Ovary (tissue), 9 donors: Measurements from ENCODE around the gene UBE2G2. TPM values are rescaled to one million over a fixed set of nuclear protein-coding genes. Genes with fewer than 3 reads are reported as not detected.

ENCODE experiments used
- DNase-seq, 5 donors: peaks; one replicate each; pipeline ENCODE4 v3.0.0-alpha.2; 2019 to 2020
- H3K27ac ChIP-seq, 2 donors: fragments of 200-600 bp; one replicate each; pipeline versions ENCODE4 v1.5.1 to v1.8.0; 2019 to 2022
- H3K27me3 ChIP-seq: fragments of 200-600 bp; one replicate; pipeline ENCODE4 v1.8.0; 2022
- H3K36me3 ChIP-seq: fragments of 200-600 bp; sonication (generic); one replicate; pipeline ENCODE4 v1.5.1; 2019
- H3K4me1 ChIP-seq: one replicate; pipeline ENCODE4 v1.8.1; 2013; ENCODE audit warnings: mild to moderate bottlenecking, moderate library complexity; ENCODE audit not compliant: insufficient read depth
- H3K4me3 ChIP-seq: fragments of 200-600 bp; sonication (generic); one replicate; pipeline ENCODE4 v1.5.1; 2017
- H3K9me3 ChIP-seq, 2 donors: fragments of 200-600 bp in 1 of 2; sonication (generic) in 1 of 2; one replicate each; pipeline versions ENCODE4 v1.5.1 to v1.8.1; 2013 to 2019; ENCODE audit warnings: mild to moderate bottlenecking in 1 of 2, moderate library complexity in 1 of 2
- EP300 ChIP-seq: sonication (generic); formaldehyde crosslinking; IDR thresholded peaks from one replicate; pipeline ENCODE4 v1.6.1; 2017; ENCODE audit warnings: antibody characterized with exemption
- POLR2A ChIP-seq: fragments of 450-650 bp; IDR thresholded peaks from one replicate; pipeline ENCODE4 v1.6.1; 2017; ENCODE audit warnings: antibody characterized with exemption, mild to moderate bottlenecking, moderate library complexity
- WGBS, 3 donors: extraction: QIAGEN DNeasy Blood & Tissue Kit in 1 of 3; methylation state at CpG; one replicate each; pipeline versions ENCODE4 v1.1.5 to v1.1.7; 2013 to 2017; 5-methylcytosine and 5-hydroxymethylcytosine counted together
- intact Hi-C, 4 donors: fragments of 100-400 bp; cut with DNase I; formaldehyde crosslinking; loops; one replicate each; pipeline versions ENCODE4 v1.11.0 to v1.15.1; 2022 to 2023
- polyA plus RNA-seq, 2 donors: library from polyadenylated mRNA; stranded (reverse); fragments of 200-250 nt in 1 of 2; fragments of 350-450 nt in 1 of 2; fragmentation: Illumina TruSeq in 1 of 2; extraction: RNeasy Lipid Tissue Mini Kit (QIAGEN cat#74804) in 1 of 2; gene quantifications; one replicate each; pipeline ENCODE4 v1.2.3, GENCODE V29; 2013 to 2014
- total RNA-seq, 7 donors: library from RNA; depleted of rRNA in 2 of 7; stranded (reverse); fragments of >200 nt in 2 of 7; fragmentation: NEBNext Ultra II Directional in 3 of 7; extraction: Animal tissue kit (Norgen Biotek cat#: 25700) in 3 of 7; gene quantifications; one replicate each; pipeline versions ENCODE4 v1.1.0 to v1.2.4, GENCODE V29; 2016 to 2023
- TF ChIP-seq, protein P1 (sequence below), 3 donors: fragments of 450-650 bp in 2 of 3; fragments of 200-600 bp in 1 of 3; IDR thresholded peaks; one replicate each; pipeline versions ENCODE4 v1.5.1 to v1.8.0; 2016 to 2022; ENCODE audit warnings: antibody characterized with exemption in 3 of 3, mild to moderate bottlenecking in 1 of 3
- donor health status: DM: no; HTN: no; CAD: no; lungs with moderate emphysema.
- donor health status: DM: no; HTN: no; CAD: no.
- donor health status: Bipolar disorder and iron deficiency.
- donor health status: DM: yes; HTN: yes; CAD: no.
- donor health status: DM: no; HTN: no; CAD: no.
- donor health status: DM: yes; HTN: yes; CAD: no.

The UBE2G2 gene
- total and polyA plus RNA-seq, 9 donors, result 31.3 to 84.9 (median 66.9) TPM

DNA sequence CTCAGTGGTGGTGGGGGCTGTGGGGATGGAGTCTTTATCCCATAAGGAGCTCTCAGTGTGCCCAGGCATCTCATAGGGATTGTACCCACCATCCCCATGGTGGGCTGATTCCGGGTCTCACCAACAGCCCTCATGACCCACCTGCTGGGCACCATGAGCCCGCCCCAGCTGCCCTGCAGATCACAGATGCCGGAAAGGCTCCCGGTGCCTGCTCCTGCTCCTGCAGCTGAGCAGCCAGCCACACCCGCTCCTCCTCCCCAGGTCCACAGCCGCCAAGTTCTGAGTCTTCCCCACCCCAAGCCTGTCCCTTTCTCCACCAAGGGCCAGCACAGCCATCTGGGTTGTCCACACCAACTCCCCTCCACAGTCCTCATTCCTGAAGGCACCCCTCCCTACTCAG, 74.8 kb downstream of the UBE2G2 start:
- no peak for DNase-seq
- TF ChIP-seq EP300 (no peak), POLR2A (no peak)
- TF ChIP-seq, protein P1, sequence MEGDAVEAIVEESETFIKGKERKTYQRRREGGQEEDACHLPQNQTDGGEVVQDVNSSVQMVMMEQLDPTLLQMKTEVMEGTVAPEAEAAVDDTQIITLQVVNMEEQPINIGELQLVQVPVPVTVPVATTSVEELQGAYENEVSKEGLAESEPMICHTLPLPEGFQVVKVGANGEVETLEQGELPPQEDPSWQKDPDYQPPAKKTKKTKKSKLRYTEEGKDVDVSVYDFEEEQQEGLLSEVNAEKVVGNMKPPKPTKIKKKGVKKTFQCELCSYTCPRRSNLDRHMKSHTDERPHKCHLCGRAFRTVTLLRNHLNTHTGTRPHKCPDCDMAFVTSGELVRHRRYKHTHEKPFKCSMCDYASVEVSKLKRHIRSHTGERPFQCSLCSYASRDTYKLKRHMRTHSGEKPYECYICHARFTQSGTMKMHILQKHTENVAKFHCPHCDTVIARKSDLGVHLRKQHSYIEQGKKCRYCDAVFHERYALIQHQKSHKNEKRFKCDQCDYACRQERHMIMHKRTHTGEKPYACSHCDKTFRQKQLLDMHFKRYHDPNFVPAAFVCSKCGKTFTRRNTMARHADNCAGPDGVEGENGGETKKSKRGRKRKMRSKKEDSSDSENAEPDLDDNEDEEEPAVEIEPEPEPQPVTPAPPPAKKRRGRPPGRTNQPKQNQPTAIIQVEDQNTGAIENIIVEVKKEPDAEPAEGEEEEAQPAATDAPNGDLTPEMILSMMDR (IDR thresholded peaks at IDR 0.05), result no peak
- H3K9me3 ChIP-seq, result no peaks in the 10 kb centered on the region
- H3K36me3 ChIP-seq, result no peaks in the 10 kb centered on the region
- 71 to 85% (median 79%) methylated on average over 6 of the region's 6 CpGs for WGBS, 3 donors
- H3K27ac ChIP-seq, result no peak overlapping the region
- intact Hi-C loops, result loop anchor here in 1 of 4 donors (10.0 kb wide), 1 partner anchor 202 kb away; no protein-coding TSS in a partner anchor
- H3K4me3 ChIP-seq, result no peak overlapping the region
- no peaks in the 10 kb centered on the region for H3K27me3 ChIP-seq
- H3K4me1 ChIP-seq, result no peaks in the 10 kb centered on the region

DNA sequence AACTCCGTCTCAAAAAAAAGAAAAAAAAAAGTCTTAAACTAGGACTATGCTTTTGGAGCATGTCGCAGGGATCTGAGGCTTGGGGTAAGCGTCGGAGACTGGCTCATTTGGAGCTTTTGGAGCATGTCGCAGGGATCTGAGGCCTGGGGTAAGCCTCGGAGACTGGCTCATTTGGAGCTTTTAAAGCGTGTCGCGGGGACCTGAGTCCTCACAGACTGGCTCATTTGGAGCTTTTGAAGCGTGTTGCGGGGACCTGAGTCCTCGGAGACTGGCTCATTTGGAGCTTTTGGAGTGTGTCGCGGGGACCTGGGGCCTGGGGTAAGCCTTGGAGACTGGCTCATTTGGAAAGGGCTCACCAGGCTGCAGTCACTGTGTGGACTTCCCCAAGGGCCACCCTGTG, 76.7 kb downstream of the UBE2G2 start:
- Histone ChIP-seq H3K4me1 (no peaks in the 10 kb centered on the region), H3K27me3 (no peaks in the 10 kb centered on the region), H3K4me3 (no peak overlapping the region), H3K27ac (no peak overlapping the region), H3K36me3 (no peaks in the 10 kb centered on the region), H3K9me3 (no peaks in the 10 kb centered on the region)
- intact Hi-C loops, result loop anchor here in 1 of 4 donors (10.0 kb wide), 1 partner anchor 200 kb away; no protein-coding TSS in a partner anchor
- WGBS, 3 donors, result 87 to 91% (median 87%) methylated on average over 14 of the region's 14 CpGs
- TF ChIP-seq POLR2A, result no peak
- no peak for DNase-seq

DNA sequence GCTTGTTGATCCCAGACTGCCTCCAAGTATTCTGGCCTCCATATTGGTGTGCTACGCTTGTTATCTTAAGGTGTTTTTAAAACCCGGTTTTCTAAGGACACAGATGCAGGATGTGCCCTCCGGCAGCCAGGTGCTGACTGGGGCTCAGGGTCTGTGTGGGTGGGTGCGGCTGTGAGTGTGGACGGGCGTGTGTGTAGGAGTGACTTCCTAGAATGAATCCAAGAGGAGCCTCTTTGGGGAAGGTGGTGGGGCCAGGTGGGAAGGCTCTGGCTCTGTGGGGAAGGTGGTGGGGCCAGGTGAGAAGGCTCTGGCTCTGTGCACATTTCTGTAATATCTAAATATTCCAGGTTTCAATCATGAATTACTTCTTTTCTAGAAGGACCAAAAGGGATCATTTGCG, 77.4 kb downstream of the UBE2G2 start:
- H3K27ac ChIP-seq, result no peak overlapping the region
- no peaks in the 10 kb centered on the region for H3K4me1 ChIP-seq
- no peak for DNase-seq
- no peaks in the 10 kb centered on the region for H3K27me3 ChIP-seq
- WGBS, 3 donors, result 59 to 74% (median 74%) methylated on average over 7 of the region's 7 CpGs
- H3K9me3 ChIP-seq, result no peaks in the 10 kb centered on the region
- no peak overlapping the region for H3K4me3 ChIP-seq
- no peaks in the 10 kb centered on the region for H3K36me3 ChIP-seq
- intact Hi-C loops, result loop anchor here in 1 of 4 donors (10.0 kb wide), 1 partner anchor 199 kb away; no protein-coding TSS in a partner anchor
- TF ChIP-seq, protein P1 (IDR thresholded peaks at IDR 0.05), result no peak
- TF ChIP-seq POLR2A (no peak), EP300 (no peak)

DNA sequence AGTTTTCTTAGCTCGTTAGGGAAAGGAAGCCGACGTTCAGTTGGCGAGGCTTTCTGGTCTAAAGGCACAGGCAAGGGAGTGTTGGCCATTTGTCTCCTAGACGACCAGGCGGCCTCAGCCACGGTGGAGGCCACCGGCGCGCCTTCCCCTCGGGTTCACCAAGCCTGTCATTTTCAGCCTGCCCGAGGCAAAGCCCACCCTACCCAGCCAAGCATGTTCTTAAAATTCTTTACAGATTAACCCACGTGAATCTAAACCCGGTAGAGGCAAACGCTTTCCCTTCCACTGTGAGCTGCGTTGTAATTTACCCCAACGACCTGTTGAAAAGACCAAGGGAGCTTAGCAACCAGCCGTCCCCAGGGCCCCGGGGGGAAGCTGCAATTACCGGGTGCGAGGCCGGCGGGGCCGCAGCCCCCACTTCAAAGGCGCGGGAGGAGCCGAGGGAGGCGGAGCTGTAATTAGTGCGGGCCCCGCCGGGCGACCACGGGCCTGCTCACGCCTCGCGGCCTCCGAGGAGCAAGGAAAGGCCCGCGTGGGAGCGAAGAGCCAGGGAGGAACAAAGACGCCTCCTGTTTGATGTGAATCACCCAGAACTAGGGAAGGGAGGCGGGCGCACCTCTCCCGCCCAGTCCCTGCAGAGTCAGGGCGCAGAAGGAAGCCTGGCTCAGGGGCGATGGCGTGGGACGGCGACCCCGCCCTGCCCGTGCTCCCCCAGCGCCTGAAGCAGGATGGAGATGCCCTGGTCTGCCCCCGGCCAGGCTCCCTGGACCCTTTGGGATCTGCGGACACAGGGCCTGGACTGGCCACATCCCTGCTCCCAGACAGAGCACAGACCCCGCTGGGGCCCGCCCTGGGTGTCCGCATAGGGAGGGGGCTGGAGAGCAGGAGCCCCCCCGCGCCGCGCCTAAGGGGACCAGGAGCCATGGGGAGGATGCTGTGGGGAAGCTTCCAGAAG, 78.2 kb downstream of the UBE2G2 start:
- intact Hi-C loops, result loop anchor here in 1 of 4 donors (10.0 kb wide), 1 partner anchor 199 kb away; no protein-coding TSS in a partner anchor
- Histone ChIP-seq H3K27me3 (no peaks in the 10 kb centered on the region), H3K36me3 (no peaks in the 10 kb centered on the region), H3K4me1 (no peaks in the 10 kb centered on the region), H3K4me3 (no peak overlapping the region), H3K27ac (no peak overlapping the region), H3K9me3 (no peaks in the 10 kb centered on the region)
- DNase-seq, result no peak
- TF ChIP-seq EP300 (no peak), POLR2A (no peak)
- TF ChIP-seq, protein P1 (IDR thresholded peaks at IDR 0.05), result no peak
- 11 to 19% (median 13%) methylated on average over 45 to 61 of the region's 61 CpGs for WGBS, 3 donors
